Mammary microvascular endothelial cell (primary cell): ENCODE results near the gene GSTA5. TPM values are rescaled to one million over a fixed set of nuclear protein-coding genes. Genes with fewer than 3 reads are reported as not detected.

Source experiments
- total RNA-seq: library from RNA; depleted of rRNA; stranded (reverse); fragments of >200 nt; gene quantifications from 2 replicates; pipeline ENCODE4 v1.2.3, GENCODE V29; 2015

The GSTA5 gene
- not detected in 2 replicates for total RNA-seq

DNA sequence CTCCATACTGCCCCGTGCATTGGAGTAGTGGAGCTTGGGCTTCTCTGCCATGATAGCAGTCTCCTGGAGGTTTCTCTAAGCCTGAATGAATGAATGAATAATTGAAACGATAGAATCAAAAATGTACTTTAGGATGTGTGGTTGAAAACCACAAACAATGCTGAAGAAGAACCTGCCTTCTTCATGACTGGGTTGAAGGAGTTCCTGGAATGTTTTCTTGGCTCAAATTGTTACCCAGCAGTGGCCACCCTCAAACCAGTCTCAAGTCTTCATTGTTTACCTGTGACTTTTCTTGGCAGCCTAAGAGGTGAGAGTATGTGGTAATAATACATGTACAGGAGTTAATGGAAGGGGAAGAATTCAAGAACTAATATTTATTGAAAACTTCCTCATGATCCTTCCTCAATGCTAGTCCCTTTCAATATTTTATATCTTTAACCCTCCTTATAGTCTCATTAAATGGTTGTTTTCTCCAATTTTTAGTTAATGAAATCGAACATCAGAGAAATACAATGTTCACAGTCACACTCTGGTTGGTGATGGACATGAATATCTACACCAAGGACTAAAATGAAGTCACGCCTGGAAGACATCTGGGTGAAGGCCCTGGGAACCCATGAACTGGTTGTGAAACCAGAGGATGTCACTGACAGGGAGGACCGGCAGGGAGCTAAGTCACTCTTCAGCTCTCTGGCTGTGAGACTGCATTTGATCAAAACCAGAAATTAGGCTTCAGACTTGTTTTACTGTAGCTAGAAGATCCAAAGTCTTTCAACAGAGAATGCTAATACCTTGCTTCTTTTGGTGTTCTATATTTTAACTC, at the start of gene GSTA5:
Gene GSTA5, minus strand, starts transcription at position 51 of the 823 bp plus-strand sequence.

DNA sequence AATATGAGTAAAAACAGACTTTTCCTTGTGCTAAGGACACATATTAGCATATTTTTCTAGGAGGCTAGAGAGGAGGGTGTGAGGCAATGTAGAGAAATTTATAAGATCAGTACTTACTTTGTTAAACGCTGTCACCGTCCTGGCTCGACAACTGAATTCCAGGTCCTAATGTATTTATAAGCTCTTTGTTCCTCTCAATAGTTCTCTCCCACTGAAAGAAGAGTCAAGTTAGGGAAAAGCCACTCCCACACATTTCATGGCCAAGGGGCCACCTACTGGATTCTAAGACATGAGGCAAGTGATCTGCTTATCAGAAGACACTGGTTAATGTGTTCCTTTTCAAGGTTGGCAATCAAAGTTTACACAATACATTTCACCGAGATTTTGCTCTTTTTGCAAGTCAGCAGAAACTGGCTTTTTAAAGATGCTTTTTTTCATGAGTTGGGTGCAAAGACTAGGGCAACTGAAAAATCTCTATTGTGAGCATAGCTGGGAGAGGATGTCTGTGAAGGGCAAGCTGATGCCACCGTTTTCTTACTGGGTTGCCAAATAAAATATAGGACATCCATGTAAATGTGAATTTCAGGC, 36.9 kb downstream of the GSTA5 start, which contains the start of gene GSTA1:
Gene GSTA1, minus strand, starts transcription at position 149 of the 588 bp plus-strand sequence. CDS start 4,549 bp downstream, outside the sequence.

Other genes starting within 250 kb of the GSTA5 start
- gene TMEM14A, start 169.7 kb downstream of the GSTA5 start, total RNA-seq: 39.9 and 52.3 TPM in 2 replicates
- gene GSTA2, start 77.3 kb downstream of the GSTA5 start, total RNA-seq: not detected in 2 replicates
- gene GSTA1, start 37.0 kb downstream of the GSTA5 start, total RNA-seq: not detected in 2 replicates
- not detected in 2 replicates for gene GSTA3, start 68.9 kb upstream of the GSTA5 start, total RNA-seq
- 21.2 and 23.8 TPM in 2 replicates for gene GSTA4, start 154.5 kb upstream of the GSTA5 start, total RNA-seq
- gene CILK1, start 221.0 kb upstream of the GSTA5 start, total RNA-seq: 6.1 and 6.8 TPM in 2 replicates
- gene FBXO9, start 224.6 kb upstream of the GSTA5 start, total RNA-seq: 13.4 and 14.7 TPM in 2 replicates